Neural crest cell (in vitro differentiated cells): ENCODE results near the gene GTF2F2. TPM values are rescaled to one million over a fixed set of nuclear protein-coding genes. Genes with fewer than 3 reads are reported as not detected.

Source experiments
- DNase-seq: peaks from one replicate; pipeline ENCODE4 v3.0.0; 2021; ENCODE audit warnings: low read depth, mixed read lengths, low spot score
- H3K27ac Mint-ChIP-seq: one replicate; pipeline ENCODE4 v1.8.0; 2021; ENCODE audit warnings: mild to moderate bottlenecking, mixed read lengths; ENCODE audit not compliant: unreplicated experiment
- H3K27me3 Mint-ChIP-seq: 2 replicates; pipeline ENCODE4 v1.8.0; 2021; ENCODE audit warnings: low read depth, mild to moderate bottlenecking, mixed read lengths
- H3K36me3 Mint-ChIP-seq: 2 replicates; pipeline ENCODE4 v1.8.0; 2021; ENCODE audit warnings: low read depth, mild to moderate bottlenecking, mixed read lengths
- H3K4me1 Mint-ChIP-seq: 2 replicates; pipeline ENCODE4 v1.8.0; 2021; ENCODE audit warnings: mixed read lengths
- H3K4me3 Mint-ChIP-seq: one replicate; pipeline ENCODE4 v1.8.0; 2021; ENCODE audit warnings: mild to moderate bottlenecking, mixed read lengths
- H3K9me3 Mint-ChIP-seq: 2 replicates; pipeline ENCODE4 v1.8.0; 2021; ENCODE audit warnings: mixed read lengths
- total RNA-seq: library from RNA; stranded (reverse); gene quantifications from 2 replicates; pipeline ENCODE4 v1.2.1, GENCODE V29; 2021
- TF ChIP-seq, protein P1 (sequence below): fragments of 200-600 bp; sonication (generic); conservative IDR thresholded peaks from 2 replicates; pipeline ENCODE4 v1.5.0; 2021; ENCODE audit warnings: antibody characterized with exemption, mild to moderate bottlenecking

GTF2F2 gene
- total RNA-seq, 1 donor from 2014 or later = 25.1 TPM

- Mint-ChIP-seq H3K4me3 (no peak within 1 kb of the TSS), H3K36me3 (peaks cover 2% of the 10 kb centered on the region), H3K27ac (no peak within 1 kb of the TSS), H3K9me3 (no peaks in the 10 kb centered on the region), H3K4me1 (no peaks in the 10 kb centered on the region), H3K27me3 (no peaks in the 10 kb centered on the region)
- TF ChIP-seq, protein P1, sequence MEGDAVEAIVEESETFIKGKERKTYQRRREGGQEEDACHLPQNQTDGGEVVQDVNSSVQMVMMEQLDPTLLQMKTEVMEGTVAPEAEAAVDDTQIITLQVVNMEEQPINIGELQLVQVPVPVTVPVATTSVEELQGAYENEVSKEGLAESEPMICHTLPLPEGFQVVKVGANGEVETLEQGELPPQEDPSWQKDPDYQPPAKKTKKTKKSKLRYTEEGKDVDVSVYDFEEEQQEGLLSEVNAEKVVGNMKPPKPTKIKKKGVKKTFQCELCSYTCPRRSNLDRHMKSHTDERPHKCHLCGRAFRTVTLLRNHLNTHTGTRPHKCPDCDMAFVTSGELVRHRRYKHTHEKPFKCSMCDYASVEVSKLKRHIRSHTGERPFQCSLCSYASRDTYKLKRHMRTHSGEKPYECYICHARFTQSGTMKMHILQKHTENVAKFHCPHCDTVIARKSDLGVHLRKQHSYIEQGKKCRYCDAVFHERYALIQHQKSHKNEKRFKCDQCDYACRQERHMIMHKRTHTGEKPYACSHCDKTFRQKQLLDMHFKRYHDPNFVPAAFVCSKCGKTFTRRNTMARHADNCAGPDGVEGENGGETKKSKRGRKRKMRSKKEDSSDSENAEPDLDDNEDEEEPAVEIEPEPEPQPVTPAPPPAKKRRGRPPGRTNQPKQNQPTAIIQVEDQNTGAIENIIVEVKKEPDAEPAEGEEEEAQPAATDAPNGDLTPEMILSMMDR = no peak
- DNase-seq = no peak
Measured at GRCh38 chr13:45200701-45201232, 80.5 kb downstream of the GTF2F2 start, which contains the start of gene KCTD4. KCTD4 (minus strand) TSS chr13:45201045; CDS start chr13:45194567, 6,478 bp downstream.

DNA sequence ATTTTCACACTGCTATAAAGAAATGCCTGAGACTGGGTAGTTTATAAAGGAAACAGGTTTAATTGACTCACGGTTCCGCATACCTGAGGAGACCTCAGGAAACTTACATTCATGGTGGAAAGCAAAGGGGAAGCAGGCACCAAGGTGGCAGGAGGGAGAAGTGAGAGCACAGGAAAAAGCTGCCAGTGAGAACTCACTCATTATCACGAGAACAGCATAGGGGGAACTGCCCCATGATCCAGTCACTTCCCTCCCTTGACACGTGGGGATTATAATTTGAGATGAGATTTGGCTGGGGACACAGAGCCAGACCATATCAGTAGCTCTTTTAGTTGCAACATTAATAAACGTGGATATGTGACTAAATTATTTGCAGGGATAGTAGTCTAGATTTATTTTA is 84.8 kb downstream of the GTF2F2 start:
- Mint-ChIP-seq H3K27me3 (no peaks in the 10 kb centered on the region), H3K36me3 (peaks cover 3% of the 10 kb centered on the region), H3K4me3 (no peak overlapping the region), H3K27ac (no peak overlapping the region), H3K4me1 (no peaks in the 10 kb centered on the region), H3K9me3 (no peaks in the 10 kb centered on the region)
- TF ChIP-seq, protein P1 = no peak
- no peak for DNase-seq

DNA sequence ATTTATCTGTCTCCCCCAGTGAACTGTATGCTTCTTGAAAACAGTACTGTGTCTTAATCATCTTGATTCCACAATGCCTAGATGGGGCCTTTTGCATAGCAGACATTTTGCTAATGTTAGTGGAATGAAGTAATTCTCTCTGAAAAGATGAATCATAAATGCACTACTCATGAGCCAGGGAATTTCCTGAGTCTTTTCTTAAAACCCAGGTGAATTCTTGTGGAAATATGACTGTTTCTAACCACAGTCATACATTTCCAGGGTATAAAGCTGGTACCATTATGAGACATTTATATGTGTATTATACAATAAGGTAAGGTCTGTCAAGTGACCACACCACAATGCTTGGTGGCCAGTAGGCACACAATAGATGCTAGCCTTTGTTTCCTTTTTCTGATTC is 86.0 kb downstream of the GTF2F2 start:
- Mint-ChIP-seq H3K9me3 (no peaks in the 10 kb centered on the region), H3K27ac (no peak overlapping the region), H3K27me3 (no peaks in the 10 kb centered on the region), H3K36me3 (peaks cover 8% of the 10 kb centered on the region), H3K4me3 (no peak overlapping the region), H3K4me1 (no peaks in the 10 kb centered on the region)
- no peak for DNase-seq
- TF ChIP-seq, protein P1 = no peak

GRCh38 chr13:45207319-45207718 is 87.0 kb downstream of the GTF2F2 start:
- no peaks in the 10 kb centered on the region for H3K27me3 Mint-ChIP-seq
- TF ChIP-seq, protein P1 = no peak
- H3K4me1 Mint-ChIP-seq = no peaks in the 10 kb centered on the region
- no peak for DNase-seq
- no peaks in the 10 kb centered on the region for H3K9me3 Mint-ChIP-seq
- no peak overlapping the region for H3K4me3 Mint-ChIP-seq
- peaks cover 7% of the 10 kb centered on the region for H3K36me3 Mint-ChIP-seq
- H3K27ac Mint-ChIP-seq = no peak overlapping the region

DNA sequence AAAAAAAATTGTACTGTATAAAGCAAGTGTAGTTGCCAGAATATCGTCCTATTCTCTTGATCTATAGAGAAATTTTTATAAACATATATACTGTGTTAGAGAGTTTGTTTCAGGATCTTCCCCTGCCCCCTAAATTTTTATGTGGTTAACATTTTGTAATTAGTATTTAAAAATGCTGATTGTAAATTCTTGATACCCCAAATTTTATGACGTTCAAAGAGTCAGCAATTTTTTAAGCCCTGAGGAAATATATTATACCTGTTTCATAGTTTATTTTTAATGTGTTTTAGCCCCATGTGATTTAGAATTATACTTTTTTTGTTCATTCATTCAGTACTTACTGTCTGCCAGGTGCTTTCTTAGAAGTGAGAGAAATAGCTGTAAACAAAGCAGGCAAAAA is 87.8 kb downstream of the GTF2F2 start:
- Mint-ChIP-seq H3K9me3 (no peaks in the 10 kb centered on the region), H3K4me1 (no peaks in the 10 kb centered on the region), H3K4me3 (no peak overlapping the region), H3K27ac (no peak overlapping the region), H3K27me3 (no peaks in the 10 kb centered on the region), H3K36me3 (peaks cover 6% of the 10 kb centered on the region)
- no peak for DNase-seq
- TF ChIP-seq, protein P1 = no peak
